Raji (cell line): ENCODE measurements around the gene GDPD5.

Experiments used
- POLR2A ChIP-seq: IDR thresholded peaks from 2 replicates; pipeline ENCODE4 v1.6.1; 2011; ENCODE audit warnings: low read depth, low read length, control low read depth; ENCODE audit not compliant: insufficient read depth

Gene GDPD5

GRCh38 chr11:75468534-75469340 lies 57.0 kb downstream of the GDPD5 start:
- TF ChIP-seq POLR2A, result no peak

GRCh38 chr11:75467881-75468280 lies 57.9 kb downstream of the GDPD5 start:
- TF ChIP-seq POLR2A, result no peak

GRCh38 chr11:75467311-75467710 lies 58.4 kb downstream of the GDPD5 start:
- TF ChIP-seq POLR2A, result no peak

GRCh38 chr11:75465701-75466531 lies 59.8 kb downstream of the GDPD5 start:
- TF ChIP-seq POLR2A, result no peak

GRCh38 chr11:75463106-75463774 lies 62.5 kb downstream of the GDPD5 start:
- TF ChIP-seq POLR2A, result no peak

- no peak for TF ChIP-seq POLR2A
These were observed 63.6 kb downstream of the GDPD5 start for GRCh38 chr11:75462117-75462653.

GRCh38 chr11:75461151-75461550 lies 64.6 kb downstream of the GDPD5 start:
- TF ChIP-seq POLR2A, result no peak

- no peak for TF ChIP-seq POLR2A
These were observed 69.1 kb downstream of the GDPD5 start for GRCh38 chr11:75456596-75457183.

- TF ChIP-seq POLR2A, result no peak
These were observed 70.8 kb downstream of the GDPD5 start for GRCh38 chr11:75454987-75455386.

GRCh38 chr11:75453916-75454655 lies 71.7 kb downstream of the GDPD5 start:
- TF ChIP-seq POLR2A, result no peak

GRCh38 chr11:75450826-75451821 lies 74.6 kb downstream of the GDPD5 start:
- TF ChIP-seq POLR2A, result no peak

GRCh38 chr11:75450236-75450635 lies 75.5 kb downstream of the GDPD5 start:
- no peak for TF ChIP-seq POLR2A

GRCh38 chr11:75449776-75450175 lies 76.0 kb downstream of the GDPD5 start:
- no peak for TF ChIP-seq POLR2A

GRCh38 chr11:75449271-75449670 lies 76.5 kb downstream of the GDPD5 start:
- TF ChIP-seq POLR2A, result no peak

- TF ChIP-seq POLR2A, result no peak
These were observed 78.3 kb downstream of the GDPD5 start for GRCh38 chr11:75447415-75447814.
